ENCODE results near the gene KIF19.

Gene KIF19

GRCh38 chr17:74342224-74342623 lies 16.2 kb downstream of the KIF19 start:
- no peak for DNase-seq

- no peak for DNase-seq
Observed at GRCh38 chr17:74343121-74343520, 17.1 kb downstream of the KIF19 start.

DNA sequence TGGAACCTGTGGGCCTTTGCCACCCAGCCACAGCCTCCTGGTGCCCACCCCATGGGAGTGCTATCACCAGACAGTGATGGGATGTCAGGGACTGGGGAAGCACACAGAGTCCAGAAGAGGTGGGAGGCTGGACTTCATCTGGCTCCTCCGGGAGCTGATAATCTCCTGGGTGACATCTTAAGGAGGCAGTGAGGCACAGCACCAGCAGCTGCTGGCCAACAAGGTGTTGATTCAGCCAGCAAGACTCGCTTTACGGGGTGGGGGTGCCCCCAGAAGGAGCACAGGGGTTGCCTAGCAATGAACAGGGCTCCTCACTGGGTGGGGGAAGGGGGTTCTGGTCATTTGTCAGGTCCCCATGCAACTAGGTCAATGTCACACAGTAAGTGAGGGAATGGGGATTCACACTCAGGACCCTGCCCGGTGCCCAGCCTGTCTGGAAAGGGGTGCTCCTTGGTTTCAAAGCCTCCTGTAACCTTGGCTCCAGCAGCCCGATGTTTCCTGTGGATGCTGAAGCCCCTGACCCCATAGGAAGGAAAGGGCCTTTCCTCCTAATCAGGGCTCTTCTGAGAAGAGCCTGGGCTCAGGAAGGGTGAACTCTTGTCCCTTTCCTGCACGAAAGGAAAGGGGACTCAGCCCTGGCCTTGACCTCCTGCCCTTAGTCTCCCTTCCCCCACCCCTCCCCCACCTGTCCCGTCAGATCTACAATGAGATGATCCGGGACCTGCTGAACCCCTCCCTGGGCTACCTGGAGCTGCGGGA lies 17.7 kb downstream of the KIF19 start:
- DNase-seq = no peak

DNA sequence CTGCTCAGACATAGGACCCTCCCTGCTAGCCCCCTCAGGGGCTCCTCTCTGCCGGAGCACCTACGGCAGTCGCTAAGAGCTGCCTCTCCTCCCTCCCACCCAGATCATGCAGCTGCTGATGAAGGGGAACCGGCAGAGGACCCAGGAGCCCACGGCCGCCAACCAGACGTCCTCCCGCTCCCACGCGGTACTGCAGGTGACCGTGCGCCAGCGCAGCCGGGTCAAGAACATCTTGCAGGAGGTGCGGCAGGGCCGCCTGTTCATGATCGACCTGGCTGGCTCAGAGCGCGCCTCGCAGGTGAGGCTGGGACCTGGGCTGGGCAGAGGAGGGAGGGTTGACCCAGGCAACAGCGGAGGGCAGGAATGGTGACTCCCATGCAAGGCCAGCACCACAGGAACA lies 18.6 kb downstream of the KIF19 start:
- DNase-seq = no peak

DNA sequence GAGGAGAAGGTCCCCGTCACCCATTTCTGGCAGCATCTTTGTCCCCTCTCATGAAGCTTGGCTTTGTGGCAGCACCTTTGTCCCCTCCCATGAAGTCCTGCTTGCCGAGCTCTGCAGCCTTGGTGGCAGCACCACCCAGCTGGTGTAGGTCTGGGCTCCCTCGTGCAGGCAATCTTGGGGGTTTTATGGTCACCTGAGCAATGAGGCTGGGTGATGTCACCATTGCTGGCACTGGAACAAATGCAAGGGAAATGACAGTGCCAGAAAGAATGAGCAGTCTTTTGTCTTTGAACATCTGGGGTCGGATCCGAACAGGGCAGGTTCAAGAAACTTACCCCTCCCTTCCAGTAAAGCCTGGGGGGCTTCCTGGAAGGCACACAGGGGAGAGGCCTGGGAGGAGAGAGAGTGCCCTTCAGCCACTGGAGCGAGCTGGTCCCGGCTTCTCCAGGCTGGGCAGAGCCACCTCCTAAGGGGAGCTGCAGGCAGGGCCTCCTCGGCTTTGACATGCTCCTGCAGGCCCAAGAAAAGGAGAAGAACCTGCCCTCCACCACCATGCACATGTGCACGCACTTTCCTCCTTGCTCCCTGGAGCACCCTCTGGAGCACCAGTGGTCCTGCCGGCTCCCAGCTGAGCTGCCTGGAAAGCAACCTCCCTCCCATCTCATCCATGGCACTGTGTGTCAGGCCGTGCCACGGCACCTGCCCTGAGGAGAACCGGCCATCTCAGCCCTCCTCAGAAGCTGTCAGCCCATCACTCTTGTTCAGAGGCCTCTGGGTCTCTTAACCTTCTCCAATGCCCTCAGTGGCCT lies 19.6 kb downstream of the KIF19 start:
- no peak for DNase-seq

- no peak for DNase-seq
Observed at GRCh38 chr17:74347646-74348045, 21.6 kb downstream of the KIF19 start.

DNA sequence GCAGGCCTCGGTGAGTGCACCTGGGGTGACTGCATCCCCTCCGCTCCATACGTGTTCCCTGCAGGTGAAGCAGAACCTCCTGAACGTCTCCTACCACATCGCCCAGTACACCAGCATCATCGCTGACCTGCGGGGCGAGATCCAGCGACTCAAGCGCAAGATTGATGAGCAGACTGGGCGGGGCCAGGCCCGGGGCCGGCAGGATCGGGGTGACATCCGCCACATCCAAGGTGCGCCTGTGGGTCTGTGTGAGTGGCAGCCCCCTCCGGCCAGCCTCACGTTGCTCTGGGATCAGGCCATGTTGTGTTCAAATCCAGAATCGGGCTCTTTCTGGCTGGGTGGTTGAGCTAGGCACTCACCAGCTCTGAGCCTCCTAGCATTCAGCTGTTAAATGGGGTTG lies 23.1 kb downstream of the KIF19 start:
- no peak for DNase-seq

DNA sequence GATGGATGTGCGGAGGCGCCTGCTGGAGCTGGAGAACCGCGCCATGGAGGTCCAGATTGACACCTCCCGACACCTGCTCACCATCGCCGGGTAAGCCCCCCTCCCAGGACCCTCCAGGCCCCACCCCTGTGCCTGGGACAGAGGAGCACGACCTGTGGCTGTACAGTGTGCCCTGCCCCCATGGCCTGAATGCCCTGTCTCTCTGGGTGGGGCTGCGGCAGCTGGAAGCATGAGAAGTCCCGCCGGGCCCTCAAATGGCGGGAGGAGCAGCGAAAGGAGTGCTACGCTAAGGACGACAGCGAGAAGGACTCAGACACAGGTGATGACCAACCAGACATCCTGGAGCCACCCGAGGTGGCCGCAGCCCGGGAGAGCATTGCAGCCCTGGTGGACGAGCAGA lies 24.5 kb downstream of the KIF19 start:
- DNase-seq = no peak

DNA sequence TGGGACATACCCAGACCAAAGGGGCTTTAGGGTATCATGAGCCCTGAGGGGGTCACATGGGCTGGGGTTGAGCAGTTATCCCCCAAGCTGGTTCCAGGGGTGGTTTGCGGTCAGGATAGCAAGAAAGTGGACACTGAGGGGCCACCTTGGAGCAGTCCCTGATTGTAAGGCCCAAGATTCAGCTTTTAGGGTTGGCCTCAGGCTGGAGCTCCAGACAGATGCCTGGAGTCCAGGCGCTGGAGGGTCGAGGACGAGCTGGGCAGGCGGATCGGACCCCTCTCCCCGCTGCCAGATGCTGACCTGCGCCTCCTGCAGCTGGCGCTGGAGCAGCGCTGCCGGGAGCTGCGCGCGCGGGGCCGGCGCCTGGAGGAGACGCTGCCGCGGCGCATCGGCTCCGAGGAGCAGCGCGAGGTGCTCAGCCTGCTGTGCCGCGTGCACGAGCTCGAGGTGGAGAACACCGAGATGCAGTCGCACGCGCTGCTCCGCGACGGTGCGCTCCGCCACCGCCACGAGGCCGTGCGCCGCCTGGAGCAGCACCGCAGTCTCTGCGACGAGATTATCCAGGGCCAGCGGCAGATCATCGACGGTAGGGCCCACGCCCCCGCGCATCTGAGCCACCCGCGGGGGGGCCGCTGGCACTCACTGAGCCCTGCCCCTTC lies 25.7 kb downstream of the KIF19 start:
- DNase-seq = peak in 1 of 5 experiments; percentile 61

- no peak for DNase-seq
Observed at GRCh38 chr17:74353446-74354060, 27.5 kb downstream of the KIF19 start.

DNA sequence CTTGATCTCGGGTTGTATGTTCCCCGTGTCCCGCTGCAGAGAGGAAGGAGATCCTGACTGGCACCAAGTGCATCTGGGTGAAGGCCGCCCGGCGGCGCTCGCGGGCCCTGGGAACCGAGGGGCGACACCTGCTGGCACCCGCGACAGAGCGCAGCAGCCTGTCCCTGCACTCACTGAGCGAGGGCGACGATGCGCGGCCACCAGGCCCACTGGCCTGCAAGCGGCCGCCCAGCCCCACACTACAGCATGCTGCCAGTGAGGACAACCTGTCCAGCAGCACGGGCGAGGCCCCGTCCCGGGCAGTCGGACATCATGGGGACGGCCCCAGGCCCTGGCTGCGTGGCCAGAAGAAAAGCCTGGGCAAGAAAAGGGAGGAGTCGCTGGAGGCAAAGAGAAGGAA lies 28.1 kb downstream of the KIF19 start:
- peak in 3 of 5 experiments; percentile 35 to 67 (median 38) for DNase-seq

DNA sequence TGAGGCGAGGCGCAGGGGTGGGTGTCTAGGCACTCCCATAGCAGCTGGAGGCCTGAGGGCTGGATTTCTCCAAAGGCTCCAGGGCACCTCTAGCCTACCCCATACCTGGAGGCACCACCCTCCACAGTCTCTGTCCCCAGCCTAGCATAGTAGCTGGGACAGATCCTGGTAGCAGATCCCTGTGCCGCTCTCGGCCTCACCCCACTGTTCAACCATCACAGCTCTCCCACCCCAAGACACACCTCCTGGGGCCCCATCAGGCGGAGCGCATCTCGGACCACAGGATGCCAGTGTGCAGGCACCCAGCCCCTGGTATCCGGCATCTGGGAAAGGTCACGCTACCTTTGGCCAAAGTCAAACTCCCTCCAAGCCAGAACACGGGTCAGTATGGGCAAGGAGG lies 28.5 kb downstream of the KIF19 start:
- DNase-seq = no peak

DNA sequence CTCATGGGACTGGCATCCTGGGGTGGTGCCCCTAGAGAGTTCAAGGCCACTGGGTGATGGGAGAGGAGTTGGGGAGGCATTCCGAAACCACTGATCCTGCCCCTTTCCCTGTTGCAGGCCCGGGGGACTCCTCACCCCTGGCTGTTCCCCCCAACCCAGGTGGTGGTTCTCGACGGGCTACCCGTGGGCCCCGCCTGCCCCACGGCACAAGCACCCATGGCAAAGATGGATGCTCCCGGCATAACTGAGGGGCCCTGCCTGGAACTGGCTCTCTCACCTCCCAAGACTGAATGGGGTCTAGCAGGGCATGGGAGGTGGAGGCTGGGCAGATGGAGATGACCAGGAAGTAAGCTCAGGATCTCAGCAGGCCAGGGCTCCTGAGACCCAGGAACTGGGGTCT lies 29.0 kb downstream of the KIF19 start:
- DNase-seq = no peak

DNA sequence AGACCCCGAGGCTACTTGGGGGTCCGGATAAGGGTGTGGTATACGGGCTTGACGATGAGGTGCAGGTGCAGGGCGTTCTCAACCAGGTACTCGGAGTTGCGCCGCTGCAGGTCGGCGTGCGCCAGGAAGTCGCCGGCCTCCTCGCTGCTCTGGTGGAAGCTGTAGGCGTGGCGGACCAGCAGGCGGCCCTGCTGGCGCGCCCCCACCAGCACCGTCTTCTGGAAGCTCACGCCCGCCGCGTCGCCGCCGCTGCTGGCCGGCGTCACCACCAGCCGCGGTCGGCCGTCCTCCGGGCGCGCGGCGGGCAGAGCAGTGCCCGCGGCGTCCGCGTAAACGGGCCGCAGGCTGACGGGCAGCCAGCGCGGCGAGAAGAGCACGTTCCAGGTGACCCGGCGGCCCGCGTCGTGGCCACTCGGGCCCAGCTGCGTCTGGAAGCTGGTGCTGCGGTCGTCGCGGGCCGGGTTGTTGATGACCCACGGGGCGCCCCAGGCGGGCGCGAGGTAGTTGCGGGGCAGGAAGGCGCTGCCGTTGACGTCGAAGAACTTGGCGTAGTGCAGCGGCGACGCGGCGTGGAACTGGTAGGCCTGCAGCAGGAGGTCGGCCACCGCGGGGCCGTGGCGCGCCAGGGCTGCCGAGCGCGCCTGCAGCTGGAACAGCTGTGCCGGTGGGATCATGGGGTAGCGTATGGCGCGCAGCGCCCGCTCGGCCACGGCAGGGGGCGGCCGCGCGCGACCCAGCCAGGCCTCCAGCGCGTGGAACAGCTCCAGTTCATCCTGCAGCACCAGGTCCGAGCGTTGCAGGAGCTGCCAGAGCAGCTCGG lies 30.8 kb downstream of the KIF19 start:
- DNase-seq = peak in 1 of 5 experiments; percentile 38

- DNase-seq = no peak
Observed at GRCh38 chr17:74357466-74357809, 31.4 kb downstream of the KIF19 start.

DNA sequence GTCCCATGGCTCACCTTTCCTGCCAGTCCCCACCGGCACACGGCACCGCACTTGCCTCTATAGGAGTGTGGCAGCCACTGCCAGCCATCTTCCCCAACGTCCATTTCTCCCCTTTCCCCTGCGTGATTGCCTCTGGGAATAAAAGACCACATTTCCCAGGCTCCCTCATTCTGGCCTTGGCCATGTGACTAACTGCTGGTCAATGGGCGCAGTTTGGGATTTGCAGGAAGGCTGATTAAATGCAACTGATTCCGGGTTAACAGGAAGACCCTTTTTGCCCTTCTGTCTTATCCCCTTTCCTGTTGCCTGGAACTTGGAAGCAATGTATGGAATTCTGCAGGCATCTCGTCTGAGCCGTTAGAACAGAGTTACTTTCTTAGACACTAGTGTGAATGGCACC lies 32.7 kb downstream of the KIF19 start:
- DNase-seq = no peak

DNA sequence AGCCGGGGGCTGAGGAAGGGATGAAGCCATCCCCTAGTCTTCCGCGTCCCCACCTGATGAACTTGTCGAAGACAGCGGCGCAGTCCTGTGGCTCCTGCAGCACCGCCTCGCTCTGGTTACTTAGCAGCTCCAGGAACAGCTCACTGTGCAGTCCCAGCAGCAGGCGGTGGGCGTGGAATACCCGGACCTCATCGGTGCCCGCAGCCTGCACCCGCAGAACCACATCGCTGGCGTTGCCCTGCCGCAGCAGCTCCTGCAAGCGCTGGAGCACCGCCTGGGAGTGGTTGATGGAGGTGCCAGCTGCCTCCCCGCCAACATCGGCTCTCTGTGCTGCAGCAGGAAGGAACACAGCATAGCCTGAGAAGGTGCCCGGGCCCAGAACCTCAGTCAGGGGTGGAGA lies 33.9 kb downstream of the KIF19 start:
- DNase-seq = no peak

DNA sequence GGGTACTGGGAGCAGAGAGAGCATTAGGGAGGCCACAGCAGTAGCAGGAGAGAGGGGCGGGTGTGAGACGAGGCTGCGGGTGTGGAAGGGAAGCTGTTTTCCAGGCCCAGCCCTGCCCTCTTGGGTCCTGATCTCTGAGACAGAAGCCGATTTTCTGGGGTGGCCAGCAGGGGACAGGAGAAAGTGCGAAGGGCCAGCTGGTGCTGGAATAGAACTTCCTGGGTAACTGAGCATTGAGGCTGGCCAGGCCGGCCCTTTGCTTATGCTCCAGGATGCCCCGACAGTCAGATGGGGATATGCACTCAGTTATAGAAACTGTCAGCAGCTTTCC lies 34.8 kb downstream of the KIF19 start:
- no peak for DNase-seq

DNA sequence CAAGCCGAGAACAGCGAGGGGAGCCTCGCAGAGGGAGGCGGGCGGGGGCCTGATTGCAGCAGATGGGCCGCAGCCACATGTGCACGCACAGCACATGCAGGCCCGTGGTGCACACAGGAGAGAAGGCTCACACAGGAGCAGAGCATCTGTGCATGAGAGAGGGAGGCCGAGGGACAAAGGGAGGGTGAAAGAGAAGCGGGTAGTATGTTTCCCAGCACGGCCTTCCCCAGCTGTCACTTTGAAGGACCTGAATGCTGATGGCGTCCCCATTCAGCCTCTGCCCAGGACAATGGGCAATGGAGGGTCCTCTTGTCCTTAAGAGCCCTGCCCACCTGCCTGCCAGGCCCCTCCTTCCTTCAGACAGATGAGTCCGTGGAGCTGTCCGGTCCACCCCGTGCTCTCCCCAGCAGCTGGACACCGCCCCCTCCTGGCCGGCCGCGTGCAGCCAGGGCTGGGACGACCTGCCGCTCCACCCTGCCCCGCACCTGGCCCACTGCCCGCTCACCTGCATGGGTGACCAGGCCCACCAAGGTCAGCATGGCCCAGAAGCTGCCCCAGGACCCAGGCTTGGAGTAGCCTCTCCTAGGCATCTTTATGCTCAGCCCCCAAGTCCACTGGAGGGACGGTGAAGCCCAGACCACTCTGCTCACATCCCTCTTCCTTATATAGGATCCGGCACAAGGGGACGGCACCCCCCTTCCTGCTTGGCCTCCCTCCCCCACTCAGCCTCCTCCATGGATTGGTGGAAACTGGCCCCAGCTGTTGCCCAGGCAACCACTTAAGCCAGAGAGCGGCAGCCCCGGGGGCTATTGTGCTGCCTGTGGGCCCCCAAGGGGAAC lies 35.4 kb downstream of the KIF19 start, which contains the start of gene BTBD17:
TSS of gene BTBD17 (minus strand) at position 639 of the 839 bp plus-strand sequence. CDS start at position 590, 49 bp downstream.
- DNase-seq = peak in 2 of 5 experiments; percentile 15 to 19

GRCh38 chr17:74362069-74362405 lies 36.0 kb downstream of the KIF19 start:
- DNase-seq = no peak

DNA sequence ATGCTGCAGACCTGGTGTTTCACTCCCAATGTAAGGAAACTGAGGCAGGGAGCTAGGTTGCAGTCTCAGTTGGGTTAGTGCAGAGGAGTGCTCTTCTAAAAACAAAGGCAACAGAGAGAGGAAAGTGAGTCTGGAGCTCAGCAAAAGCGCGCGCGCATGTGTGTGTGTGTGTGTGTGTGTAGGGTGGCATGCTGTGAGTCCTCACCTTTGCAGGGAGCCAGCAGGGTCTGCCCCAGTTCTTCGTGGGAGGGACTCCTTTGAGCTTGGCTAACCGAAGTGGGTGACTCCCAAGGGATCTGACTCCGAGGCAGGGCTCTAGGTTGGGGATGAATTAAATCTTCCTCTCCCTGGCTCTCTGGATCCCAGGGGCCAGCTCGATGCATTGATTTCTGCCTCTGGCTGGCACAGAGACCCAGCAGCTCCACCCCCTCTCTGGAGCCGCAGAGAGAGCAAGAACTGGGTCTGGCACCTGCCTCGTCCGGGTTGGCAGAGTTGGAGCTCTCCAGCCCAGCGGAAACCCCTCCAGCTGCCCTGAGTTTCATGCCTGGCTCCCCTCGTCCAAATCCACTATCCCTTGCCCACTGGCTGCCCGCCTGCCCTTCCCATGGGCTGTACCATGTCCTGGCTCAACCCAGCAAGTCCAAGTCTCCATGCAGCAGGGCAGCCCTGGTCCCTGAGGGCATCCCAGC lies 36.9 kb downstream of the KIF19 start:
- DNase-seq = peak in 1 of 5 experiments; percentile 27
